SK-N-SH (cell line): ENCODE measurements around the gene ANKRD44. TPM values are rescaled to one million over a fixed set of nuclear protein-coding genes. Genes with fewer than 3 reads are reported as not detected.

ENCODE experiments used
- CTCF ChIA-PET: fragments of 300-600, 350-600 bp; formaldehyde crosslinking; extraction: SDS; loops from one replicate; lab custom pipeline; 2021; lab: Yijun Ruan, JAX
- POLR2A ChIA-PET: fragments of 350-600 bp; sonication (Branson Sonifier 250); formaldehyde crosslinking; extraction: SDS; loops from one replicate; lab custom pipeline; 2020; ENCODE audit warnings: antibody characterized with exemption, inconsistent platforms; lab: Yijun Ruan, JAX
- DNase-seq: peaks from one replicate; pipeline ENCODE4 v3.0.0; 2012
- H2AFZ ChIP-seq: fragments of 200-600 bp; sonication (generic); 2 replicates; pipeline ENCODE4 v1.8.1; 2016; ENCODE audit warnings: antibody characterized with exemption, mild to moderate bottlenecking, low read depth
- H3F3A ChIP-seq: fragments of 200-600 bp; sonication (generic); replicated peaks from 2 replicates; pipeline ENCODE3; 2016; ENCODE audit warnings: antibody characterized with exemption, mild to moderate bottlenecking; ENCODE audit not compliant: insufficient read depth
- H3K27ac ChIP-seq, 2 experiments: fragments of 200-500 bp in 1 of 2; fragments of 200-600 bp in 1 of 2; sonication (Bioruptor generic) in 1 of 2; sonication (generic), shearing (Covaris generic) in 1 of 2; 2 replicates each; pipeline versions ENCODE4 v1.5.1 to v1.6.1; 2014 to 2016; ENCODE audit warnings: low read depth in 2 of 2, inconsistent platforms in 1 of 2, low read length in 1 of 2, mild to moderate bottlenecking in 1 of 2, mixed read lengths in 1 of 2
- H3K27me3 ChIP-seq: fragments of 200-600 bp; sonication (generic), shearing (Covaris generic); 2 replicates; pipeline ENCODE4 v1.6.1; 2016; ENCODE audit warnings: mixed run types; ENCODE audit not compliant: insufficient read depth
- H3K36me3 ChIP-seq, 2 experiments: fragments of 200-500 bp in 1 of 2; fragments of 200-600 bp in 1 of 2; sonication (Bioruptor generic) in 1 of 2; sonication (generic) in 1 of 2; replicated peaks in 1 of 2; 2 replicates each; pipeline versions ENCODE3 to v1.5.1; 2014 to 2016; ENCODE audit warnings: low read length in 1 of 2, mild to moderate bottlenecking in 1 of 2; ENCODE audit not compliant: insufficient read depth in 2 of 2, control insufficient read depth in 1 of 2
- H3K4me1 ChIP-seq, 2 experiments: fragments of 200-500 bp in 1 of 2; fragments of 200-600 bp in 1 of 2; sonication (Bioruptor generic) in 1 of 2; sonication (generic), shearing (Covaris generic) in 1 of 2; 2 replicates each; pipeline versions ENCODE4 v1.5.1 to v1.6.1; 2014 to 2016; ENCODE audit warnings: low read depth in 1 of 2, low read length in 1 of 2, mixed run types in 1 of 2; ENCODE audit not compliant: insufficient read depth in 2 of 2, control insufficient read depth in 1 of 2
- H3K4me2 ChIP-seq: fragments of 200-600 bp; sonication (generic), shearing (Covaris generic); 2 replicates; pipeline ENCODE4 v1.6.1; 2017; ENCODE audit warnings: mixed run types
- H3K4me3 ChIP-seq, 2 experiments: fragments of 200-500 bp in 1 of 2; fragments of 200-600 bp in 1 of 2; sonication (Bioruptor generic) in 1 of 2; sonication (generic), shearing (Covaris generic) in 1 of 2; 2 replicates each; pipeline versions ENCODE4 v1.5.1 to v1.8.1; 2014 to 2016; ENCODE audit warnings: low read depth in 2 of 2, inconsistent platforms in 1 of 2, low read length in 1 of 2, mild to moderate bottlenecking in 1 of 2, mixed read lengths in 1 of 2, moderate library complexity in 1 of 2
- H3K79me2 ChIP-seq: fragments of 200-600 bp; sonication (generic); 2 replicates; pipeline ENCODE4 v1.8.1; 2017; ENCODE audit warnings: mild to moderate bottlenecking; ENCODE audit not compliant: insufficient read depth
- H3K9ac ChIP-seq: fragments of 200-600 bp; sonication (generic); 2 replicates; pipeline ENCODE4 v1.6.1; 2017; ENCODE audit warnings: mixed run types
- H3K9me2 ChIP-seq: fragments of 200-600 bp; sonication (generic); 2 replicates; pipeline ENCODE4 v1.6.1; 2017; ENCODE audit warnings: mixed run types
- H3K9me3 ChIP-seq: fragments of 200-600 bp; sonication (generic); 2 replicates; pipeline ENCODE4 v1.6.1; 2017; ENCODE audit warnings: mixed run types, mild to moderate bottlenecking, moderate library complexity
- H4K20me1 ChIP-seq: fragments of 200-600 bp; sonication (generic); 2 replicates; pipeline ENCODE4 v1.6.1; 2017; ENCODE audit warnings: mild to moderate bottlenecking, mixed run types; ENCODE audit not compliant: insufficient read depth
- EP300 ChIP-seq, 2 experiments: IDR thresholded peaks; 2 replicates each; pipeline versions ENCODE4 v1.4.0 to v1.6.1; 2012; ENCODE audit warnings: borderline replicate concordance in 1 of 2, low read depth in 1 of 2, low read length in 1 of 2
- EZH2phosphoT487 ChIP-seq: fragments of 200-600 bp; sonication (generic); IDR thresholded peaks from 2 replicates; pipeline ENCODE4 v1.6.1; 2017; ENCODE audit warnings: low read depth, mixed run types, mild to moderate bottlenecking, antibody characterized with exemption, moderate library complexity, borderline replicate concordance
- FOXM1 ChIP-seq: IDR thresholded peaks from 2 replicates; pipeline ENCODE4 v1.4.0; 2012; ENCODE audit warnings: low read depth, mild to moderate bottlenecking
- MXI1 ChIP-seq: IDR thresholded peaks from 2 replicates; pipeline ENCODE4 v1.6.1; 2012; ENCODE audit warnings: mild to moderate bottlenecking, low read depth, low read length, improper control_type of control experiment
- RCOR1 ChIP-seq: fragments of 150-350 bp; IDR thresholded peaks from 2 replicates; pipeline ENCODE4 v1.6.1; 2017; ENCODE audit warnings: antibody characterized with exemption, low read length
- RXRA ChIP-seq: IDR thresholded peaks from 2 replicates; pipeline ENCODE4 v1.4.0; 2012; ENCODE audit warnings: low read depth, mild to moderate bottlenecking, borderline replicate concordance
- WGBS: methylation state at CpG from one replicate; pipeline ENCODE4 v1.1.6; 2017; ENCODE audit warnings: low lambda C conversion rate; 5-methylcytosine and 5-hydroxymethylcytosine counted together
- polyA plus RNA-seq, 3 experiments: library from polyadenylated mRNA; depleted of rRNA; stranded (reverse); fragments of >200 nt; gene quantifications; 2 replicates each; pipeline ENCODE4 v1.2.3, GENCODE V29; 2012
- TF ChIP-seq, protein P1 (sequence below): IDR thresholded peaks from 2 replicates; pipeline ENCODE4 v1.6.1; 2012; ENCODE audit warnings: mild to moderate bottlenecking, low read depth, low read length, moderate library complexity
- TF ChIP-seq, protein P2 (sequence below): fragments of 150-350 bp; IDR thresholded peaks from 2 replicates; pipeline ENCODE4 v1.6.1; 2016; ENCODE audit warnings: mild to moderate bottlenecking, low read depth, low read length
- TF ChIP-seq, protein P3 (sequence below): IDR thresholded peaks from 2 replicates; pipeline ENCODE4 v1.4.0; 2012; ENCODE audit warnings: low read depth, borderline replicate concordance

The ANKRD44 gene
- polyA plus RNA-seq, 1 of the 3 experiments (the other 2 are of a cell fraction): 12.5 TPM

DNA sequence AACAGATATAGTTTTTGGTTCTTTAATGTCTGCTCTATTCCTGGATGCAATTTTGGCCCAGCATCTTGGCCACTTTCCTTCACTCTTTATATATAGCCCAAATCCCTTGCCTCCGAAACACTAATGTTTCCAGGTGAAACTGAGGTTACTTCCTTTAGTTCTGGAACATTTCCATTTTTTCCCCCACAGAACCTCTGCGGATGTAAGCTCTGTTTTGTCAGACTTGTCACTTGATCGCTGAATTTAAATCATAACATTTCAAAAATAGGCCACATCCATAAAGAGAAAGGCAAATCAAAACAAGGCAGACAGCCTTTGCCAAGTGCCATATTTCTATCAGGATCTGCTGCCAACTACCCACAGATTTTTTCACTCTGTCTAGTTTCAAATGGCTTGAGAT, 115.1 kb downstream of the ANKRD44 start (continued):
- TF ChIP-seq, protein P1, sequence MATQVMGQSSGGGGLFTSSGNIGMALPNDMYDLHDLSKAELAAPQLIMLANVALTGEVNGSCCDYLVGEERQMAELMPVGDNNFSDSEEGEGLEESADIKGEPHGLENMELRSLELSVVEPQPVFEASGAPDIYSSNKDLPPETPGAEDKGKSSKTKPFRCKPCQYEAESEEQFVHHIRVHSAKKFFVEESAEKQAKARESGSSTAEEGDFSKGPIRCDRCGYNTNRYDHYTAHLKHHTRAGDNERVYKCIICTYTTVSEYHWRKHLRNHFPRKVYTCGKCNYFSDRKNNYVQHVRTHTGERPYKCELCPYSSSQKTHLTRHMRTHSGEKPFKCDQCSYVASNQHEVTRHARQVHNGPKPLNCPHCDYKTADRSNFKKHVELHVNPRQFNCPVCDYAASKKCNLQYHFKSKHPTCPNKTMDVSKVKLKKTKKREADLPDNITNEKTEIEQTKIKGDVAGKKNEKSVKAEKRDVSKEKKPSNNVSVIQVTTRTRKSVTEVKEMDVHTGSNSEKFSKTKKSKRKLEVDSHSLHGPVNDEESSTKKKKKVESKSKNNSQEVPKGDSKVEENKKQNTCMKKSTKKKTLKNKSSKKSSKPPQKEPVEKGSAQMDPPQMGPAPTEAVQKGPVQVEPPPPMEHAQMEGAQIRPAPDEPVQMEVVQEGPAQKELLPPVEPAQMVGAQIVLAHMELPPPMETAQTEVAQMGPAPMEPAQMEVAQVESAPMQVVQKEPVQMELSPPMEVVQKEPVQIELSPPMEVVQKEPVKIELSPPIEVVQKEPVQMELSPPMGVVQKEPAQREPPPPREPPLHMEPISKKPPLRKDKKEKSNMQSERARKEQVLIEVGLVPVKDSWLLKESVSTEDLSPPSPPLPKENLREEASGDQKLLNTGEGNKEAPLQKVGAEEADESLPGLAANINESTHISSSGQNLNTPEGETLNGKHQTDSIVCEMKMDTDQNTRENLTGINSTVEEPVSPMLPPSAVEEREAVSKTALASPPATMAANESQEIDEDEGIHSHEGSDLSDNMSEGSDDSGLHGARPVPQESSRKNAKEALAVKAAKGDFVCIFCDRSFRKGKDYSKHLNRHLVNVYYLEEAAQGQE: no peak
- no peak for TF ChIP-seq EZH2phosphoT487

DNA sequence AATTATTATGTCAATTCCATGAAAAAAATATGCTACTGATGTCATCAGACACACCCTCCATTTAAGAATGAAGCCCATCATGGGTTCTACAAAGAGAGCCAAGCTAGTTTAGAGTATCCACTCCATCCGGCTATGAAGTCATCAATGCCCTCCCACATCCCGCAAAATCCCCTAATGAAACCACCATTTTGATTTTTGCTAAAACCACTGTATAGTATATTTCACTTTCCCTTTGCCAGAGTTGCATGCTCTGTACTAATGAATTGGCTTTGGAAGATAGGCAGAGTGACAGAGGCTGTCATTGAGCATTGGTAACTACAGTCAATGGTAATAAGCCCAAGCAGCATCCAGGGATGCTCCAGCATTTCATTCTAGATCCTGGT, 118.6 kb downstream of the ANKRD44 start:
- H4K20me1 ChIP-seq: no peaks in the 10 kb centered on the region
- H3F3A ChIP-seq: no peaks in the 10 kb centered on the region
- no peaks in the 10 kb centered on the region for H3K27me3 ChIP-seq
- no peak for DNase-seq
- no peaks in the 10 kb centered on the region for H3K79me2 ChIP-seq
- H3K36me3 ChIP-seq: no peaks in the 10 kb centered on the region
- H3K9me3 ChIP-seq: no peaks in the 10 kb centered on the region
- 81% methylated on average over 2 of the region's 2 CpGs for WGBS
- no peak overlapping the region for H3K9ac ChIP-seq
- H3K9me2 ChIP-seq: no peaks in the 10 kb centered on the region
- POLR2A ChIA-PET: no interaction called here
- no peak overlapping the region for H3K4me2 ChIP-seq
- H3K27ac ChIP-seq: peak overlapping the region in 1 of 2 experiments; percentile 69; a peak in 2 of 4 replicates
- H2AFZ ChIP-seq: no peak overlapping the region
- no peak overlapping the region for H3K4me3 ChIP-seq
- peaks cover 0 to 28% of the 10 kb centered on the region in 2 experiments; a peak in 2 of 4 replicates for H3K4me1 ChIP-seq
- CTCF ChIA-PET: interaction anchor here (0.9 to 4.2 kb wide), 41 partner anchors 10 to 306 kb away, joined by 3 to 55 read pairs (median 5); partner anchors contain the start of gene ANKRD44
- no peak for TF ChIP-seq RXRA
- TF ChIP-seq, protein P2, sequence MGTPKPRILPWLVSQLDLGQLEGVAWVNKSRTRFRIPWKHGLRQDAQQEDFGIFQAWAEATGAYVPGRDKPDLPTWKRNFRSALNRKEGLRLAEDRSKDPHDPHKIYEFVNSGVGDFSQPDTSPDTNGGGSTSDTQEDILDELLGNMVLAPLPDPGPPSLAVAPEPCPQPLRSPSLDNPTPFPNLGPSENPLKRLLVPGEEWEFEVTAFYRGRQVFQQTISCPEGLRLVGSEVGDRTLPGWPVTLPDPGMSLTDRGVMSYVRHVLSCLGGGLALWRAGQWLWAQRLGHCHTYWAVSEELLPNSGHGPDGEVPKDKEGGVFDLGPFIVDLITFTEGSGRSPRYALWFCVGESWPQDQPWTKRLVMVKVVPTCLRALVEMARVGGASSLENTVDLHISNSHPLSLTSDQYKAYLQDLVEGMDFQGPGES: no peak
- TF ChIP-seq, protein P1: no peak
- no peak for TF ChIP-seq EP300 (IDR thresholded peaks at IDR 0.05; ENCODE audit: borderline replicate concordance in 1 of 2, low read depth in 1 of 2, low read length in 1 of 2)
- no peak for TF ChIP-seq RCOR1
- TF ChIP-seq FOXM1: no peak
- TF ChIP-seq MXI1: no peak
- TF ChIP-seq, protein P3, sequence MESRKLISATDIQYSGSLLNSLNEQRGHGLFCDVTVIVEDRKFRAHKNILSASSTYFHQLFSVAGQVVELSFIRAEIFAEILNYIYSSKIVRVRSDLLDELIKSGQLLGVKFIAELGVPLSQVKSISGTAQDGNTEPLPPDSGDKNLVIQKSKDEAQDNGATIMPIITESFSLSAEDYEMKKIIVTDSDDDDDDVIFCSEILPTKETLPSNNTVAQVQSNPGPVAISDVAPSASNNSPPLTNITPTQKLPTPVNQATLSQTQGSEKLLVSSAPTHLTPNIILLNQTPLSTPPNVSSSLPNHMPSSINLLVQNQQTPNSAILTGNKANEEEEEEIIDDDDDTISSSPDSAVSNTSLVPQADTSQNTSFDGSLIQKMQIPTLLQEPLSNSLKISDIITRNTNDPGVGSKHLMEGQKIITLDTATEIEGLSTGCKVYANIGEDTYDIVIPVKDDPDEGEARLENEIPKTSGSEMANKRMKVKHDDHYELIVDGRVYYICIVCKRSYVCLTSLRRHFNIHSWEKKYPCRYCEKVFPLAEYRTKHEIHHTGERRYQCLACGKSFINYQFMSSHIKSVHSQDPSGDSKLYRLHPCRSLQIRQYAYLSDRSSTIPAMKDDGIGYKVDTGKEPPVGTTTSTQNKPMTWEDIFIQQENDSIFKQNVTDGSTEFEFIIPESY: no peak
- TF ChIP-seq, all 33 proteins: peak for 0
